ENCODE measurements around the gene CXCL12.

The CXCL12 gene

GRCh38 chr10:44348496-44348895 is 36.4 kb downstream of the CXCL12 start:
- no peak overlapping the region for H3K4me2 ChIP-seq
- no peak overlapping the region for H3K9ac ChIP-seq
- TF ChIP-seq CTCF (conservative IDR thresholded peaks at IDR 0.05; ENCODE audit: low read depth, low read length), result no peak
- no peaks in the 10 kb centered on the region for H3K79me2 ChIP-seq (ENCODE audit: insufficient read depth, low read depth)
- H3K27ac ChIP-seq, result no peak overlapping the region
- H3K4me3 ChIP-seq (IDR thresholded peaks at IDR 0.05; ENCODE audit: insufficient read depth, low read depth, low read length), result no peak overlapping the region
- H4K20me1 ChIP-seq (ENCODE audit: insufficient read depth), result no peaks in the 10 kb centered on the region
- H3K4me1 ChIP-seq (ENCODE audit: low read depth, poor library complexity, severe bottlenecking), result no peaks in the 10 kb centered on the region
- no peak overlapping the region for H2AFZ ChIP-seq (ENCODE audit: low read depth)
- H3K36me3 ChIP-seq (ENCODE audit: insufficient read depth), result no peaks in the 10 kb centered on the region
- H3K27me3 ChIP-seq (ENCODE audit: insufficient read depth, low read depth), result no peaks in the 10 kb centered on the region

GRCh38 chr10:44347609-44348400 is 37.1 kb downstream of the CXCL12 start:
- no peak overlapping the region for H3K27ac ChIP-seq
- no peak overlapping the region for H3K4me3 ChIP-seq (IDR thresholded peaks at IDR 0.05; ENCODE audit: insufficient read depth, low read depth, low read length)
- no peaks in the 10 kb centered on the region for H3K27me3 ChIP-seq (ENCODE audit: insufficient read depth, low read depth)
- no peak overlapping the region for H2AFZ ChIP-seq (ENCODE audit: low read depth)
- no peaks in the 10 kb centered on the region for H4K20me1 ChIP-seq (ENCODE audit: insufficient read depth)
- no peaks in the 10 kb centered on the region for H3K36me3 ChIP-seq (ENCODE audit: insufficient read depth)
- no peak overlapping the region for H3K9ac ChIP-seq
- no peaks in the 10 kb centered on the region for H3K79me2 ChIP-seq (ENCODE audit: insufficient read depth, low read depth)
- no peak for TF ChIP-seq CTCF (conservative IDR thresholded peaks at IDR 0.05; ENCODE audit: low read depth, low read length)
- no peaks in the 10 kb centered on the region for H3K4me1 ChIP-seq (ENCODE audit: low read depth, poor library complexity, severe bottlenecking)
- H3K4me2 ChIP-seq, result no peak overlapping the region

- no peaks in the 10 kb centered on the region for H3K27me3 ChIP-seq (ENCODE audit: insufficient read depth, low read depth)
- no peaks in the 10 kb centered on the region for H3K36me3 ChIP-seq (ENCODE audit: insufficient read depth)
These were observed 40.2 kb downstream of the CXCL12 start for GRCh38 chr10:44344727-44345126.

GRCh38 chr10:44343843-44344242 is 41.1 kb downstream of the CXCL12 start:
- Histone ChIP-seq H3K4me1 (ENCODE audit: low read depth, poor library complexity, severe bottlenecking) (no peaks in the 10 kb centered on the region), H3K4me3 (IDR thresholded peaks at IDR 0.05; ENCODE audit: insufficient read depth, low read depth, low read length) (no peak overlapping the region), H3K79me2 (ENCODE audit: insufficient read depth, low read depth) (no peaks in the 10 kb centered on the region), H3K4me2 (no peak overlapping the region), H3K27me3 (ENCODE audit: insufficient read depth, low read depth) (no peaks in the 10 kb centered on the region), H2AFZ (ENCODE audit: low read depth) (no peak overlapping the region), H3K27ac (no peak overlapping the region), H3K9ac (no peak overlapping the region), H3K36me3 (ENCODE audit: insufficient read depth) (no peaks in the 10 kb centered on the region), H4K20me1 (ENCODE audit: insufficient read depth) (no peaks in the 10 kb centered on the region)
- no peak for TF ChIP-seq CTCF (conservative IDR thresholded peaks at IDR 0.05; ENCODE audit: low read depth, low read length)

More at GRCh38 chr10:44344727-44345126, 40.2 kb downstream of the CXCL12 start:
- no peak overlapping the region for H2AFZ ChIP-seq (ENCODE audit: low read depth)
- H4K20me1 ChIP-seq (ENCODE audit: insufficient read depth), result no peaks in the 10 kb centered on the region
- no peak overlapping the region for H3K4me3 ChIP-seq (IDR thresholded peaks at IDR 0.05; ENCODE audit: insufficient read depth, low read depth, low read length)
- no peak overlapping the region for H3K9ac ChIP-seq
- H3K4me2 ChIP-seq, result no peak overlapping the region
- no peaks in the 10 kb centered on the region for H3K4me1 ChIP-seq (ENCODE audit: low read depth, poor library complexity, severe bottlenecking)
- H3K27ac ChIP-seq, result no peak overlapping the region
- no peak for TF ChIP-seq CTCF (conservative IDR thresholded peaks at IDR 0.05; ENCODE audit: low read depth, low read length)
- no peaks in the 10 kb centered on the region for H3K79me2 ChIP-seq (ENCODE audit: insufficient read depth, low read depth)

Measured in KMS-11 (cell line).